C4-2B (cell line): ENCODE data around the gene NEGR1.

Experiments
- CTCF ChIP-seq: fragments of 450-650 bp; conservative IDR thresholded peaks from 2 replicates; pipeline ENCODE4 v1.5.1; 2017; ENCODE audit warnings: mild to moderate bottlenecking
- ZFX ChIP-seq: fragments of 450-650 bp; IDR thresholded peaks from 2 replicates; pipeline ENCODE4 v1.6.1; 2017

DNA sequence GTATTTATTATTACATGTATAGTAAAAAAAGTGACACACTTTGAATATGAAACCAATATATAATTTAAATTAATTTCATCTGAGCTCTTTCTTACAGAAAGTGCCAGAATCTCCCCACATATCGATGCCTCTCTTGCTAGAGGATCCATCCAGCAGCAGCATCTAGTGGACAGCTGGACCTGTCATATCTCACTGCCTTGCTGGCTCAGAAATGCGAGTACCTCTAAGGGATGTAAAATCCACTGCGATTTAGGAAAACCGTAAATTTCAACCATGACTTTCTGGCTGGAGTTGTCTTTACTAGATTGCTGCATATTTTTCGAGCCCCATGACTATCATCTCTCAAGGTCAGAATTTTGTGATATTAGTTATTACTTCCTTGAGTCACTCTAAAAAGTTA is 333.8 kb downstream of the NEGR1 start:
- no peak for TF ChIP-seq CTCF
- TF ChIP-seq ZFX = no peak
